H9 (cell line): ENCODE results near the gene MYRF. TPM values are rescaled to one million over a fixed set of nuclear protein-coding genes. Genes with fewer than 3 reads are reported as not detected.

ENCODE experiments used
- DNase-seq: peaks from one replicate; pipeline ENCODE4 v3.0.0-alpha.2; 2017
- H2AFZ ChIP-seq: one replicate; pipeline ENCODE4 v1.6.1; 2013; ENCODE audit warnings: mild to moderate bottlenecking, low read length, control low read depth, moderate library complexity
- H2AK5ac ChIP-seq: 2 replicates; pipeline ENCODE4 v1.6.1; 2013; ENCODE audit warnings: low read length, control low read depth, mixed read lengths; ENCODE audit not compliant: insufficient read length
- H2BK120ac ChIP-seq: one replicate; pipeline ENCODE4 v1.6.1; 2013; ENCODE audit warnings: low read depth, mild to moderate bottlenecking, low read length, control low read depth, inconsistent platforms; ENCODE audit not compliant: poor library complexity, severe bottlenecking
- H2BK12ac ChIP-seq: 2 replicates; pipeline ENCODE4 v1.6.1; 2013; ENCODE audit warnings: low read length, control low read depth, mixed read lengths, low read depth; ENCODE audit not compliant: insufficient read length
- H2BK15ac ChIP-seq: 2 replicates; pipeline ENCODE4 v1.6.1; 2013; ENCODE audit warnings: low read depth, low read length, control low read depth
- H2BK20ac ChIP-seq: one replicate; pipeline ENCODE4 v1.6.1; 2013; ENCODE audit warnings: low read depth, mild to moderate bottlenecking, low read length, control low read depth, inconsistent platforms; ENCODE audit not compliant: poor library complexity, severe bottlenecking
- H2BK5ac ChIP-seq: 2 replicates; pipeline ENCODE4 v1.6.1; 2013; ENCODE audit warnings: low read length, control low read depth, mixed read lengths; ENCODE audit not compliant: insufficient read length
- H3K14ac ChIP-seq: 2 replicates; pipeline ENCODE4 v1.6.1; 2013; ENCODE audit warnings: low read length, control low read depth; ENCODE audit not compliant: insufficient read depth
- H3K18ac ChIP-seq: 2 replicates; pipeline ENCODE4 v1.6.1; 2013; ENCODE audit warnings: low read depth, mild to moderate bottlenecking, mixed read lengths, low read length, control low read depth; ENCODE audit not compliant: insufficient read length
- H3K23ac ChIP-seq: 2 replicates; pipeline ENCODE4 v1.6.1; 2013; ENCODE audit warnings: low read length, control low read depth, mixed read lengths, low read depth; ENCODE audit not compliant: insufficient read length
- H3K23me2 ChIP-seq: 2 replicates; pipeline ENCODE4 v1.6.1; 2013; ENCODE audit warnings: low read depth, mild to moderate bottlenecking, mixed read lengths, low read length, control low read depth; ENCODE audit not compliant: insufficient read length, poor library complexity, severe bottlenecking
- H3K27ac ChIP-seq: 2 replicates; pipeline ENCODE4 v1.5.1; 2013; ENCODE audit warnings: low read length, control low read depth, mixed read lengths, low read depth; ENCODE audit not compliant: insufficient read length
- H3K27me3 ChIP-seq: 2 replicates; pipeline ENCODE4 v1.6.1; 2013; ENCODE audit warnings: low read length, control low read depth, inconsistent platforms; ENCODE audit not compliant: insufficient read depth
- H3K4ac ChIP-seq: 2 replicates; pipeline ENCODE4 v1.6.1; 2013; ENCODE audit warnings: low read depth, mild to moderate bottlenecking, control low read depth, inconsistent platforms, low read length, moderate library complexity
- H3K4me1 ChIP-seq: 2 replicates; pipeline ENCODE4 v1.6.1; 2013; ENCODE audit warnings: low read length, control low read depth, inconsistent platforms; ENCODE audit not compliant: insufficient read depth
- H3K4me2 ChIP-seq: 2 replicates; pipeline ENCODE4 v1.6.1; 2013; ENCODE audit warnings: low read length, control low read depth, mixed read lengths; ENCODE audit not compliant: insufficient read length, insufficient read depth
- H3K56ac ChIP-seq: 2 replicates; pipeline ENCODE4 v1.6.1; 2013; ENCODE audit warnings: low read depth, mild to moderate bottlenecking, mixed read lengths, low read length, control low read depth; ENCODE audit not compliant: insufficient read length
- H3K79me1 ChIP-seq: 2 replicates; pipeline ENCODE4 v1.6.1; 2013; ENCODE audit warnings: low read depth, mild to moderate bottlenecking, moderate library complexity, low read length, control low read depth, inconsistent platforms; ENCODE audit not compliant: insufficient read depth, poor library complexity, severe bottlenecking
- H3K79me2 ChIP-seq: 2 replicates; pipeline ENCODE4 v1.6.1; 2013; ENCODE audit warnings: low read length, control low read depth, inconsistent platforms; ENCODE audit not compliant: insufficient read depth
- H3K9ac ChIP-seq: 2 replicates; pipeline ENCODE4 v1.6.1; 2013; ENCODE audit warnings: low read length, control low read depth, mixed read lengths; ENCODE audit not compliant: insufficient read length; ENCODE audit errors: extremely low read depth
- H3K9me3 ChIP-seq: one replicate; pipeline ENCODE4 v1.6.1; 2013; ENCODE audit warnings: low read depth, low read length, inconsistent platforms; ENCODE audit not compliant: control insufficient read depth
- H3T11ph ChIP-seq: one replicate; pipeline ENCODE4 v1.6.1; 2013; ENCODE audit warnings: mild to moderate bottlenecking, low read length, control low read depth, inconsistent platforms
- H4K20me1 ChIP-seq: one replicate; pipeline ENCODE4 v1.6.1; 2013; ENCODE audit not compliant: control insufficient read depth, insufficient read length, insufficient read depth
- H4K5ac ChIP-seq: 2 replicates; pipeline ENCODE4 v1.6.1; 2013; ENCODE audit warnings: low read depth, mild to moderate bottlenecking, mixed read lengths, low read length, control low read depth; ENCODE audit not compliant: insufficient read length
- H4K8ac ChIP-seq: replicated peaks from 2 replicates; pipeline ENCODE4 v1.6.1; 2013; ENCODE audit warnings: low read length, control low read depth, mixed read lengths, low read depth; ENCODE audit not compliant: insufficient read length
- H4K91ac ChIP-seq: 2 replicates; pipeline ENCODE4 v1.6.1; 2013; ENCODE audit warnings: low read depth, mild to moderate bottlenecking, moderate library complexity, mixed read lengths, low read length, control low read depth; ENCODE audit not compliant: insufficient read length
- H3K27ac Mint-ChIP-seq, 3 experiments: 2 replicates in 2 of 3; 3 replicates in 1 of 3; pipeline ENCODE4 v1.8.0; 2020 to 2021; ENCODE audit warnings: mixed read lengths in 3 of 3, mild to moderate bottlenecking in 1 of 3, moderate library complexity in 1 of 3
- H3K27me3 Mint-ChIP-seq: 2 replicates; pipeline ENCODE4 v1.8.0; 2021; ENCODE audit warnings: low read depth, mild to moderate bottlenecking, moderate library complexity, mixed read lengths
- H3K36me3 Mint-ChIP-seq, 3 experiments: 2 replicates in 2 of 3; 3 replicates in 1 of 3; pipeline ENCODE4 v1.8.0; 2020 to 2021; ENCODE audit warnings: low read depth in 3 of 3, mixed read lengths in 3 of 3; ENCODE audit not compliant: insufficient read depth in 1 of 3
- H3K4me1 Mint-ChIP-seq, 2 experiments: 2 replicates each; pipeline ENCODE4 v1.8.0; 2020; ENCODE audit warnings: mixed read lengths in 2 of 2
- H3K4me3 Mint-ChIP-seq, 2 experiments: 2 replicates in 1 of 2; 3 replicates in 1 of 2; pipeline ENCODE4 v1.8.0; 2020 to 2021; ENCODE audit warnings: mild to moderate bottlenecking in 2 of 2, mixed read lengths in 2 of 2, moderate library complexity in 1 of 2
- H3K9me3 Mint-ChIP-seq, 2 experiments: 2 replicates in 1 of 2; 3 replicates in 1 of 2; pipeline ENCODE4 v1.8.0; 2020; ENCODE audit warnings: mild to moderate bottlenecking in 2 of 2, mixed read lengths in 2 of 2, moderate library complexity in 1 of 2
- CTCF ChIP-seq: fragments of 200-600 bp; sonication (generic); conservative IDR thresholded peaks from 3 replicates; pipeline ENCODE4 v1.8.0; 2021; ENCODE audit warnings: antibody characterized with exemption, mild to moderate bottlenecking
- WGBS: extraction: QIAGEN DNeasy Blood & Tissue Kit; methylation state at CpG from one replicate; pipeline ENCODE4 v1.1.7; 2013; ENCODE audit warnings: missing lambda C conversion rate, low lambda C conversion rate, mixed read lengths; ENCODE audit not compliant: insufficient read length; ENCODE audit errors: extremely low coverage; 5-methylcytosine and 5-hydroxymethylcytosine counted together
- total RNA-seq: library from RNA; stranded (reverse); gene quantifications from 2 replicates; pipeline ENCODE4 v1.2.1, GENCODE V29; 2021

The MYRF gene
- total RNA-seq, 1 experiment from 2014 or later: 13.9 TPM

DNA sequence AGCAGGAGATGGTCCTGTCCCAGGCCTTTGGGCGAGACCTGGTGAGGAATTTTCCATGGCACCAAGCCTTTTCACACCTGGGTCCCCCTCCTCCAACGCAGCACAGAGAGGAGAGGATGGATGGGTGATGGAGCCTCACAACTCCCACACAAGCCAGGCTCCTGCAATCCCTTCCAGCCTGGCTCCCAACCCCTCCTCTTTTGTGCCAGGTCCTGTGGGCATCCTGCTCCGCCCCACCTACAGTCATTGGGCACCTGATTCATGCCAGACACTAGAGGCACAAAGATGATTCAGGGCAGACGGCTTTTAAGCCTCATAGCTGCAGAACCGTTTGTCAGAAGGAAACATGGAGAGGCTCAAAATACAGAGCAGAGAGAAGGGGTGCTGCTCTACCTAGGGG lies 16.1 kb upstream of the MYRF start:
- no peak overlapping the region for H2AK5ac ChIP-seq
- no peak overlapping the region for H2BK120ac ChIP-seq
- no peak overlapping the region for H2BK15ac ChIP-seq
- H3K23ac ChIP-seq: no peak overlapping the region
- no peak overlapping the region for H4K8ac ChIP-seq
- no peak overlapping the region for H3K27ac ChIP-seq
- H2BK5ac ChIP-seq: no peak overlapping the region
- H3K79me2 ChIP-seq: no peaks in the 10 kb centered on the region
- no peak for TF ChIP-seq CTCF
- no peak overlapping the region for H2BK12ac ChIP-seq
- H3K79me1 ChIP-seq: no peaks in the 10 kb centered on the region
- no peak overlapping the region for H2BK20ac ChIP-seq
- H3K9me3 ChIP-seq: no peaks in the 10 kb centered on the region
- Mint-ChIP-seq H3K27me3 (no peaks in the 10 kb centered on the region; the same call in 1 of the 2 replicates), H3K9me3 (no peaks in the 10 kb centered on the region), H3K27ac (peak overlapping the region in 1 of 3 experiments; percentile 59; a peak in 2 of 7 replicates), H3K4me3 (no peak overlapping the region), H3K4me1 (peaks cover 2 to 5% of the 10 kb centered on the region in 2 experiments; a peak in 2 of 4 replicates), H3K36me3 (peaks cover 4 to 24% (median 10%) of the 10 kb centered on the region in 3 experiments; a peak in 6 of 7 replicates)
- no peak overlapping the region for H4K91ac ChIP-seq
- H3K9ac ChIP-seq: no peak overlapping the region
- H3K27me3 ChIP-seq: no peaks in the 10 kb centered on the region
- H3K14ac ChIP-seq: no peak overlapping the region
- no peaks in the 10 kb centered on the region for H3K4me1 ChIP-seq
- WGBS: no CpG with 5 or more reads among the region's 5 CpGs
- H3K56ac ChIP-seq: no peak overlapping the region
- no peak overlapping the region for H3K18ac ChIP-seq
- no peak overlapping the region for H3K4me2 ChIP-seq
- DNase-seq: no peak
- H3T11ph ChIP-seq: no peak overlapping the region
- no peaks in the 10 kb centered on the region for H4K20me1 ChIP-seq
- H3K4ac ChIP-seq: no peak overlapping the region
- no peaks in the 10 kb centered on the region for H3K23me2 ChIP-seq
- H4K5ac ChIP-seq: no peak overlapping the region
- H2AFZ ChIP-seq: no peak overlapping the region
